GM12873 (cell line): ENCODE results near the gene ZBTB45.

Experiments used
- TF ChIP-seq, protein P1 (sequence below): IDR thresholded peaks from 2 replicates; pipeline ENCODE4 v1.5.1; 2012; ENCODE audit warnings: low read depth, mild to moderate bottlenecking, moderate library complexity, low read length, control low read depth; ENCODE audit not compliant: insufficient read depth; ENCODE audit errors: missing control alignments

The ZBTB45 gene

DNA sequence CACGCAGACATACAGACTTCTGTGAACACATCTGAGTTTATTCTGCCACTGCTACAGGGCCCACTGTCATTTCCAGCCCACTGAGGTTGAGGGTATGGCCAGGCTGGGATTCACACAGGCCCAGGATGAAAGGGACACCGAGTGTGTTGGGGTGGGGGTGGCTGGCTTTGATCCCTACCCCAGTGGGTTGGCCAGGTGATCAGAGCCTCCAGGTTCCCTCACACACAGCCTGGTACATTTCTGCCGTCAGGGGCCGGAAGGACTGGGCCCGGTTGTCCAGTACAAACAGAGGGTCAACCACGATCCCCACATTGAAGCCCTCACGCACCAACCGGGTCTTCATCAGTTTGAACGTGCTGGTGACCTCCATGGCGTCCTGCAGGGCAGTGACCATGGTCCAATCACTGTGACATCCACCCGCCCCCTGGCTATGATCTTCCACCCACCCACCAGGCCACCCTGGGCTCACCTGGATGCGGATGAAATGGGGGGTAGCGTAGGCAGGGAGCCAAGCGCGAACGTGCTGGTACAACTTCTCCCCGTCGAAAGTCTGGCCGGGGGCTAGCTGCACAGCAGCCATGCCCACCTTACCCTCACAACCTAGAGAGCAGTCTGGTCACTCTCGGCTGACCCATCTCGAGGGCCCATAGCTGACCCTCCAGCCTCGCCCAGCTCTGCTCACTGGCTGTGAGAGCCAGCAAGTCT is 21.1 kb downstream of the ZBTB45 start:
- TF ChIP-seq, protein P1, sequence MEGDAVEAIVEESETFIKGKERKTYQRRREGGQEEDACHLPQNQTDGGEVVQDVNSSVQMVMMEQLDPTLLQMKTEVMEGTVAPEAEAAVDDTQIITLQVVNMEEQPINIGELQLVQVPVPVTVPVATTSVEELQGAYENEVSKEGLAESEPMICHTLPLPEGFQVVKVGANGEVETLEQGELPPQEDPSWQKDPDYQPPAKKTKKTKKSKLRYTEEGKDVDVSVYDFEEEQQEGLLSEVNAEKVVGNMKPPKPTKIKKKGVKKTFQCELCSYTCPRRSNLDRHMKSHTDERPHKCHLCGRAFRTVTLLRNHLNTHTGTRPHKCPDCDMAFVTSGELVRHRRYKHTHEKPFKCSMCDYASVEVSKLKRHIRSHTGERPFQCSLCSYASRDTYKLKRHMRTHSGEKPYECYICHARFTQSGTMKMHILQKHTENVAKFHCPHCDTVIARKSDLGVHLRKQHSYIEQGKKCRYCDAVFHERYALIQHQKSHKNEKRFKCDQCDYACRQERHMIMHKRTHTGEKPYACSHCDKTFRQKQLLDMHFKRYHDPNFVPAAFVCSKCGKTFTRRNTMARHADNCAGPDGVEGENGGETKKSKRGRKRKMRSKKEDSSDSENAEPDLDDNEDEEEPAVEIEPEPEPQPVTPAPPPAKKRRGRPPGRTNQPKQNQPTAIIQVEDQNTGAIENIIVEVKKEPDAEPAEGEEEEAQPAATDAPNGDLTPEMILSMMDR, result no peak

DNA sequence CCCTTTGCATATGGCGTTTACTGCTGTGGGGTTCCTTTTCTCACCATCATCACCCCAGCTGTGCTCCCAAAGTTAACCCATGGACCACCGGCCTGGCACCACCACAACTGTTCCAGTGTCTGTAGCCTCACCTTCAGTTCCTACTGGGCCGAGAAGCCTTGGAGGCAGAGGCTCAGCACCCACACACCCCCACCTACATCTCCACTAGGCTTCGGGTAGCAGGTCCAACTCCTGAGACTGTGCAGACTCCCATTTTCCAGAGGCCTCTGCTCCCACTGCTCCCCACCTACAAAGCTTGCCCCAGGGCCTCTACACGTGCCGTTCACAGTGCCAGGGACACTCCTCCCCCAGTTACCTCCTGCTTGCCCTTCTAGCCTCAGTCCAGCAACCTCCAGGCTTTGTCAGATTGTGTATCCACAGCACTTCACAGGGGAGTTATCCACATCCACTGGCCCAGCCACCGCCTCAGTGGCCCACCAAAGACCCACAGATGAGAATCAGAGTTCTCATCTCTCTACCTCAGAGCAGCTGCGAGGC is 21.9 kb downstream of the ZBTB45 start:
- TF ChIP-seq, protein P1, result no peak

DNA sequence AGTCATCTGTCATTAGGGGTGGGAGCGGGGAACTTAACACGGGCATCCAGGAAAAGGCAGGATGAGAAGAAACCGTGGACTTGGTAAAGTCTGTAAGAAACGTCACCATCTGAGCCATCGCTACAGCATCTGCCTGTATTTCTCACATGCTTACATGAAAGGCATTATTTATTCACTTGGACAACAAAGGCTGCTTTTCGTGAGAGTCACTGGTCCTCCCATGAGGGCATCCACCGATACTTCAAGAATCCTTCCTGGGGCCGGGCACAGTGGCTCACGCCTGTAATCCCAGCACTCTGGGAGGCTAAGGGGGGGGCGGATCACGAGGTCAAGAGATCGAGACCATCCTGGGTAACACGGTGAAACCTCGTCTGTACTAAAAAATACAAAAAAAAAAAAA is 27.3 kb downstream of the ZBTB45 start:
- TF ChIP-seq, protein P1, result no peak

DNA sequence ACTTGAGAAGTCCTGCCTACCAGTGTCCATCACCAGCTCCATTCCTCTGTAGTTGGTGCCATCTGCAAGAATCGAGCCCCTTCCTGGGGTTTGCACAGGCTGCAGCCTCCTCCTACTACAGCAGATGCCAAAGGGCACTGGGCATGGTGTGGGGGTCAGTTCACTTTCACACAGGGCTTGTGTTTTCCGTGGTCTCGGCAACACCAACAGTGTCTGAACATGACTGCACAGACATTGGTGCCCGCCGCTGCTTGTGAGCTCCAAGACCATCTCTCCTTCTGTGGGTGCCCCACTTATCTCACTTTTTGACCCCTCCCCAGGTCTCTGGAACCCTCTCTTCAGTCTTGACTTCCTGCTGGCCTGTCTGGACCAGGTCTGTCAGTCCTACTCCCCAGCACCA is 28.2 kb downstream of the ZBTB45 start:
- TF ChIP-seq, protein P1, result no peak

DNA sequence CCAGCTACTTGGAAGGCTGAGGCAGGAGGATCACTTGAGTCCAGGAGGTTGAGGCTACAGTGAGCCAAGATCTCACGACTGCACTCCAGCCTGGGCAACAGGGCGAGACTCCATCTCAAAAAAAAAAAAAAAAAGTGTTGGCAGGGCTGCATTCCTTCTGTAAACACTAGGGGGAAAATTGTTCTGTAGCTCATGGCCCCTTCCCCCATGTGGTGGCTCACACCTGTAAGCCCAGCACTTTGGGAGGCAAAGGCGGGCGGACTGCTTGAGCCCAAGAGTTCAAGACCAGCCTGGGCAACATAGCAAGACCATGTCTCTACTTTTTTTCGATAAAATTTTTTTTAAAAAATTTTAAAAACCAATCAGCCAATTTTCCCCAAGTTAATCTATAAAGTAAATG is 35.3 kb downstream of the ZBTB45 start:
- TF ChIP-seq, protein P1, result peak; percentile 36

DNA sequence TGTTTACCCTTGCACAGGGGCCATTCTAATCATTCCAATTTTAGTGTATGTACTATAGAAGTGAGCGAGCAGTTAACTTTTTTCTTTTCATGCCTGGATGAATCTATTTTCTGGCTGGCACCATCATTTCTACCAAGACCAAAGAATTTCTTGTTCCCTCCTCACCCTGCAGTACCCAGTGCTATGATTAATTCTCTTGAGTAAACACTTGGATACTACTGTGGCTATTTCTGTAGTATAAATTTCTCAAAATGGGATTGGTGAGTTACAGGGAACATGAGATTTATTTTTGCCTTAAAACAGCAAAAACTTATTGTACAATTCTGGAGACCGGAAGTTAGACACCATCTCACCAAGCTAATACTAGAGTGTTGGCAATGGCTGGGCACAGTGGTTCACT is 35.8 kb downstream of the ZBTB45 start:
- TF ChIP-seq, protein P1, result no peak

DNA sequence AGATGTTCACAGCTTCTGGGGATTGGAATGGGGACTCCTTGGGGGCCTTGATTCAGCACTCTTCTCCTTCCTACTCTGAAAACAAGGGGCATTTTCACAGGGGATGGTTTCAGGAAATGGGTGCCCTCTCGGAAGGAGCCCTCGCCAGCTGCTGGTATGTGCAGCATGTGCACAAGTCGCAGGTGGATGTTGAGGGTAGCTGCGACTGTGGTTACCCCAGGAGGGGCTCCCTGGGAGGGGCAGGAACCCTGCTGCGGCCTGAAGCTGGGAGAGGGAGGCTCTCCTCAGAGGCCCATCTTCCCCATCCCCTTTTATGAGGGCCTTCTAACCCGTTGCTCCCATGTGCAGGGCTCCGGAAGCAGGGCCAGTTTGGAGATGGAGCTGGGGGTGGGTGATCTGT is 37.2 kb downstream of the ZBTB45 start:
- TF ChIP-seq, protein P1, result no peak
